A549 (cell line): Measurements from ENCODE around the gene MORF4L1. TPM values are rescaled to one million over a fixed set of nuclear protein-coding genes. Genes with fewer than 3 reads are reported as not detected.
"Not testable (repeated sequence)": the region's sequence is repeated elsewhere in the genome, so short reads cannot be mapped to it uniquely, and the experiment has no call there.

Experiments
- ATAC-seq, 2 experiments: fragments of 200-7000 bp in 1 of 2; fragments of >200 bp in 1 of 2; cut with Nextera tagmentation in 1 of 2; cut with Tn5 transposase in 1 of 2; 3 replicates each; pipeline versions ENCODE4 v1.8.0 to v1.9.1; 2018 to 2020; ENCODE audit warnings: mild to moderate bottlenecking in 1 of 2, moderate library complexity in 1 of 2
- CTCF ChIA-PET: fragments of 300-600 bp; sonication (Branson Sonifier 250); formaldehyde crosslinking; extraction: SDS; loops from one replicate; lab custom pipeline; 2021; ENCODE audit warnings: antibody characterized with exemption, inconsistent platforms; lab: Yijun Ruan, JAX
- POLR2A ChIA-PET: fragments of 350-600 bp; formaldehyde crosslinking; extraction: SDS; loops from one replicate; lab custom pipeline; 2021; ENCODE audit warnings: antibody characterized with exemption, inconsistent platforms; lab: Yijun Ruan, JAX
- DNase-seq, 2 experiments: peaks; one replicate each; pipeline versions ENCODE4 v3.0.0 to v3.0.0-alpha.2; 2011 to 2016; ENCODE audit warnings: low read depth in 1 of 2, low spot score in 1 of 2
- FAIRE-seq: peaks from 2 replicates; lab custom pipeline; 2011; peaks lifted over from hg19 to GRCh38; lab: Jason Lieb, UNC
- H3K27ac ChIP-seq, 2 experiments: fragments of >200 bp; sonication (Bioruptor Twin); formaldehyde crosslinking; 3 replicates each; pipeline ENCODE4 v1.5.1; 2016 to 2017
- H3K4me1 ChIP-seq: fragments of >200 bp; sonication (Bioruptor Twin); formaldehyde crosslinking; 3 replicates; pipeline ENCODE4 v1.6.1; 2016
- H3K4me2 ChIP-seq: fragments of >200 bp; sonication (Bioruptor Twin); formaldehyde crosslinking; 3 replicates; pipeline ENCODE4 v1.6.1; 2016
- H3K4me3 ChIP-seq: fragments of >200 bp; sonication (Bioruptor Twin); formaldehyde crosslinking; 3 replicates; pipeline ENCODE4 v1.5.1; 2016
- H3K9me3 ChIP-seq: fragments of >200 bp; sonication (Bioruptor Twin); formaldehyde crosslinking; 3 replicates; pipeline ENCODE4 v1.6.1; 2016
- CBX8 ChIP-seq: fragments of 200-600 bp; sonication (generic); IDR thresholded peaks from 2 replicates; pipeline ENCODE4 v1.6.1; 2016
- CEBPB ChIP-seq, 2 experiments: fragments of >200 bp in 1 of 2; sonication (Bioruptor Twin) in 1 of 2; formaldehyde crosslinking in 1 of 2; IDR thresholded peaks; 2 replicates each; pipeline ENCODE4 v1.6.1; 2012 to 2016
- CTCF ChIP-seq: fragments of >200 bp; sonication (Bioruptor Twin); formaldehyde crosslinking; IDR thresholded peaks from 3 replicates; pipeline ENCODE4 v1.5.1; 2016
- FOSB ChIP-seq: fragments of 250-450 bp; sonication (Bioruptor Pico); IDR thresholded peaks from 2 replicates; pipeline ENCODE4 v1.5.0; 2020; ENCODE audit warnings: mild to moderate bottlenecking, moderate library complexity
- HOXA7 ChIP-seq: fragments of 250-450 bp; sonication (Bioruptor Pico); IDR thresholded peaks from 2 replicates; pipeline ENCODE4 v1.5.0; 2020; ENCODE audit warnings: mild to moderate bottlenecking, moderate library complexity
- HOXB5 ChIP-seq: fragments of 250-450 bp; sonication (Bioruptor Pico); IDR thresholded peaks from 2 replicates; pipeline ENCODE4 v1.5.0; 2020; ENCODE audit warnings: mild to moderate bottlenecking, moderate library complexity
- KDM1A ChIP-seq: fragments of 200-600 bp; sonication (generic); IDR thresholded peaks from 2 replicates; pipeline ENCODE4 v1.6.1; 2016; ENCODE audit warnings: low read depth, mild to moderate bottlenecking
- MAX ChIP-seq: IDR thresholded peaks from 2 replicates; pipeline ENCODE4 v1.6.1; 2012
- PBX3 ChIP-seq: IDR thresholded peaks from 2 replicates; pipeline ENCODE4 v1.6.1; 2012
- POLR2A ChIP-seq: IDR thresholded peaks from 2 replicates; pipeline ENCODE4 v1.6.1; 2012; ENCODE audit warnings: mild to moderate bottlenecking, low read length
- POLR2AphosphoS2 ChIP-seq: conservative IDR thresholded peaks from 2 replicates; pipeline ENCODE4 v1.6.1; 2012; ENCODE audit warnings: low read length, improper control_type of control experiment, inconsistent platforms
- ZC3H11A ChIP-seq: fragments of 450-650 bp; IDR thresholded peaks from 2 replicates; pipeline ENCODE4 v1.6.1; 2014; ENCODE audit warnings: antibody characterized with exemption, mild to moderate bottlenecking
- WGBS: methylation state at CpG from one replicate; pipeline ENCODE4 v1.1.6; 2017; ENCODE audit errors: missing lambda C conversion rate; 5-methylcytosine and 5-hydroxymethylcytosine counted together
- polyA plus RNA-seq, 4 experiments: library from polyadenylated mRNA; depleted of rRNA in 3 of 4; stranded (reverse); fragments of >200 nt; fragmentation: RNase III in 1 of 4; extraction: RNeasy Plus Mini Kit Qiagen cat#74134 plus additional on column Dnase treatment in 1 of 4; gene quantifications; 2 replicates in 3 of 4; 3 replicates in 1 of 4; pipeline ENCODE4 v1.2.3, GENCODE V29; 2011 to 2017

Gene MORF4L1
- polyA plus RNA-seq, 2 of the 4 experiments (the other 2 are of a cell fraction) = 498 to 927 TPM

- peaks cover 47% of the 10 kb centered on the region for H3K4me1 ChIP-seq
- 2% methylated on average over 38 of the region's 38 CpGs for WGBS
- DNase-seq = peak in 1 of 2 experiments; percentile 35
- peak overlapping the region; percentile 95 for H3K4me2 ChIP-seq
- H3K27ac ChIP-seq = peak overlapping the region; percentile 94 to 100
- no peak for TF ChIP-seq KDM1A
- peak; percentile 44; the same call in 1 of the 2 replicates for TF ChIP-seq POLR2AphosphoS2
- peak; percentile 86; the same call in 1 of the 2 replicates for TF ChIP-seq HOXA7 (CRISPR knock-in tag)
- peak; percentile 44 for TF ChIP-seq FOSB (CRISPR knock-in tag)
- TF ChIP-seq POLR2A = no peak
- TF ChIP-seq CTCF = peak; percentile 41
- TF ChIP-seq PBX3 = peak; percentile 3; the same call in 1 of the 2 replicates
- TF ChIP-seq, all 56 proteins: peak for 5
- H3K4me3 ChIP-seq = peak overlapping the region; percentile 99
- peak; percentile 1 to 2; a peak in 2 of 6 replicates for ATAC-seq
- FAIRE-seq = no peak
- ChIA-PET POLR2A (interaction anchor here (0.6 to 1.8 kb wide), 14 partner anchors 8 to 436 kb away, joined by 3 to 23 read pairs (median 6); partner anchors contain the start of genes ADAMTS7 and IREB2), CTCF (interaction anchor here (0.7 to 3.3 kb wide), 17 partner anchors 9 to 310 kb away, joined by 3 to 25 read pairs (median 5); no protein-coding TSS in a partner anchor)
- H3K9me3 ChIP-seq = no peaks in the 10 kb centered on the region
Observed at GRCh38 chr15:78873793-78874765, 1.4 kb downstream of the MORF4L1 start.

- DNase-seq (no peak), ATAC-seq (no peak), FAIRE-seq (no peak)
- TF ChIP-seq CEBPB (IDR thresholded peaks at IDR 0.05) (no peak), CBX8 (no peak), HOXB5 (CRISPR knock-in tag) (no peak), ZC3H11A (no peak), HOXA7 (CRISPR knock-in tag) (0 out of 2 replicates have a peak, but pooled peaks have one; percentile 61), MAX (no peak)
- CTCF ChIA-PET = interaction anchor here (0.6 to 2.9 kb wide), 5 partner anchors 8 to 1190 kb away, joined by 3 to 21 read pairs (median 9); no protein-coding TSS in a partner anchor
- Histone ChIP-seq H3K4me2 (peak overlapping the region; percentile 95), H3K9me3 (no peaks in the 10 kb centered on the region), H3K4me1 (peaks cover 60% of the 10 kb centered on the region), H3K27ac (peak overlapping the region in 1 of 2 experiments; percentile 1; a peak in 1 of 6 replicates), H3K4me3 (peak overlapping the region; percentile 99)
- POLR2A ChIA-PET = no interaction called here
- WGBS = 45% methylated on average over 22 of the region's 22 CpGs
Observed at GRCh38 chr15:78875107-78875914, 2.6 kb downstream of the MORF4L1 start.

GRCh38 chr15:78876954-78877353, 4.3 kb downstream of the MORF4L1 start:
- POLR2A ChIA-PET, H3K4me3 ChIP-seq: not testable (repeated sequence)
- CTCF ChIA-PET = interaction anchor here (0.9 to 1.5 kb wide), 3 partner anchors 17 to 307 kb away, joined by 3 to 7 read pairs (median 3); partner anchors contain the start of gene ADAMTS7

More at GRCh38 chr15:78876954-78877353, 4.3 kb downstream of the MORF4L1 start:
- Histone ChIP-seq H3K4me1 (peaks cover 74% of the 10 kb centered on the region), H3K4me2 (peak overlapping the region; percentile 95)
- 76% methylated on average over 14 of the region's 14 CpGs for WGBS
- H3K9me3 ChIP-seq, FAIRE-seq, DNase-seq, H3K27ac ChIP-seq, ATAC-seq: not testable (repeated sequence)
